Nephron (organoid): ENCODE results near the gene HBZ.

Experiments
- H3K27ac Mint-ChIP-seq, 3 experiments: 2 replicates each; pipeline ENCODE4 v1.8.0; 2020; ENCODE audit warnings: mixed read lengths in 3 of 3, mild to moderate bottlenecking in 2 of 3, moderate library complexity in 1 of 3
- H3K27me3 Mint-ChIP-seq: 2 replicates; pipeline ENCODE4 v1.8.0; 2021; ENCODE audit warnings: low read depth, mild to moderate bottlenecking, moderate library complexity, mixed read lengths
- H3K36me3 Mint-ChIP-seq: 2 replicates; pipeline ENCODE4 v1.8.0; 2020; ENCODE audit warnings: low read depth, mixed read lengths
- H3K4me1 Mint-ChIP-seq: 2 replicates; pipeline ENCODE4 v1.8.0; 2020; ENCODE audit warnings: mixed read lengths
- H3K4me3 Mint-ChIP-seq, 3 experiments: 2 replicates each; pipeline ENCODE4 v1.8.0; 2020; ENCODE audit warnings: mild to moderate bottlenecking in 3 of 3, mixed read lengths in 3 of 3, moderate library complexity in 2 of 3
- H3K9me3 Mint-ChIP-seq: 2 replicates; pipeline ENCODE4 v1.8.0; 2020; ENCODE audit warnings: mixed read lengths
- TF ChIP-seq, protein P1 (sequence below), 3 experiments: fragments of 200-600 bp; sonication (generic); IDR thresholded peaks; one replicate each; pipeline ENCODE4 v1.5.0; 2021; ENCODE audit warnings: antibody characterized with exemption in 3 of 3; ENCODE audit not compliant: unreplicated experiment in 3 of 3

The HBZ gene

DNA sequence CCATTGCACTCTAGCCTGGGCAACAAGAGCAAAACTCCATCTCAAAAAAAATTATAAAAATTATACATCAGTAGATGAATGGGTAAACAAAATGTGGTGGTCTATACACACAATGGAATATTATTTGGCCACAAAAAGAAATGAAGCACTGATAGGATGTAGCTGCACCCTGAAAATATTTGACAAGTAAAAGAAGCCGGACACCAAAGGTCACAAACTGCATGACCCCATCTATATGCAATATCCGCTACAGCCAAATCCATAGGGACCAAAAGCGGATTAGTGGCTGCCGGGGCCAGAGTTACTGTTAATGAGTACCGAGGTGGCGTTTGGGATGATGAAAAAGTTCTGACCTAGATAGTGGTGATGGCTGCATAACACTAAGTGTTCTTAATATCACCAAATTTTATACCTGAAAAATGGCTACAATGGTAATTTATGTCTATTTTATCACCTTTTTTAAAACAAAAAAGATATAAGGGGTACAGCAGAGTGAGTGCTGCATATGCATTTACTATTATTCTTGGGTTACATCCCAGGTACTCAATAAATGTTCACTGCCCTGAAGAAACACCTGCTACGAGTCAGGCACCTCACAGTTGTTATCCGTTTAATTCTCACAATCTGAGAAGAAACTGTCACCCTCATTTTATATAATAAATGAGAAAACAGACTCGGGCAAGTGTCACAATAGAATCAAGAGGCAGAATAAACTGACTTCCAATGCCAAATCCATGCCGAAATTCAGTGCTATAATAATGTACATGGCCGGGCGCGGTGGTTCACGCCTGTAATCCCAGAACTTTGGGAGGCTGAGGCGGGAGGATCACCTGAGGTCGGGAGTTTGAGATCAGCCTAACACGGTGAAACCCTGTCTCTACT, 27.0 kb downstream of the HBZ start:
- Mint-ChIP-seq H3K27ac (no peak overlapping the region), H3K4me3 (peak overlapping the region in 1 of 3 experiments; percentile 43), H3K36me3 (peaks cover 3% of the 10 kb centered on the region), H3K9me3 (peaks cover 3% of the 10 kb centered on the region), H3K4me1 (peaks cover 6% of the 10 kb centered on the region), H3K27me3 (peaks cover 52% of the 10 kb centered on the region)
- TF ChIP-seq, protein P1, sequence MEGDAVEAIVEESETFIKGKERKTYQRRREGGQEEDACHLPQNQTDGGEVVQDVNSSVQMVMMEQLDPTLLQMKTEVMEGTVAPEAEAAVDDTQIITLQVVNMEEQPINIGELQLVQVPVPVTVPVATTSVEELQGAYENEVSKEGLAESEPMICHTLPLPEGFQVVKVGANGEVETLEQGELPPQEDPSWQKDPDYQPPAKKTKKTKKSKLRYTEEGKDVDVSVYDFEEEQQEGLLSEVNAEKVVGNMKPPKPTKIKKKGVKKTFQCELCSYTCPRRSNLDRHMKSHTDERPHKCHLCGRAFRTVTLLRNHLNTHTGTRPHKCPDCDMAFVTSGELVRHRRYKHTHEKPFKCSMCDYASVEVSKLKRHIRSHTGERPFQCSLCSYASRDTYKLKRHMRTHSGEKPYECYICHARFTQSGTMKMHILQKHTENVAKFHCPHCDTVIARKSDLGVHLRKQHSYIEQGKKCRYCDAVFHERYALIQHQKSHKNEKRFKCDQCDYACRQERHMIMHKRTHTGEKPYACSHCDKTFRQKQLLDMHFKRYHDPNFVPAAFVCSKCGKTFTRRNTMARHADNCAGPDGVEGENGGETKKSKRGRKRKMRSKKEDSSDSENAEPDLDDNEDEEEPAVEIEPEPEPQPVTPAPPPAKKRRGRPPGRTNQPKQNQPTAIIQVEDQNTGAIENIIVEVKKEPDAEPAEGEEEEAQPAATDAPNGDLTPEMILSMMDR (IDR thresholded peaks at IDR 0.05; ENCODE audit: unreplicated experiment in 3 of 3), result no peak

DNA sequence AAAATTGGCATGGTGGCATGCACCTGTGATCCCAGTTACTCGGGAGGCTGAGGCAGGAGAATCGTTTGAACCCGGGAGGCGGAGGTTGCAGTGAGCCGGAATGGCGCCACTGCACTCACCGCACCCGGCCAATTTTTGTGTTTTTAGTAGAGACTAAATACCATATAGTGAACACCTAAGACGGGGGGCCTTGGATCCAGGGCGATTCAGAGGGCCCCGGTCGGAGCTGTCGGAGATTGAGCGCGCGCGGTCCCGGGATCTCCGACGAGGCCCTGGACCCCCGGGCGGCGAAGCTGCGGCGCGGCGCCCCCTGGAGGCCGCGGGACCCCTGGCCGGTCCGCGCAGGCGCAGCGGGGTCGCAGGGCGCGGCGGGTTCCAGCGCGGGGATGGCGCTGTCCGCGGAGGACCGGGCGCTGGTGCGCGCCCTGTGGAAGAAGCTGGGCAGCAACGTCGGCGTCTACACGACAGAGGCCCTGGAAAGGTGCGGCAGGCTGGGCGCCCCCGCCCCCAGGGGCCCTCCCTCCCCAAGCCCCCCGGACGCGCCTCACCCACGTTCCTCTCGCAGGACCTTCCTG, 27.7 kb downstream of the HBZ start, which contains the start of gene HBQ1:
TSS of gene HBQ1 (plus strand) at position 359 of the 575 bp plus-strand sequence. CDS start at position 387, 28 bp downstream.
- peaks cover 6% of the 10 kb centered on the region for H3K36me3 Mint-ChIP-seq
- peaks cover 44% of the 10 kb centered on the region for H3K27me3 Mint-ChIP-seq
- peaks cover 6% of the 10 kb centered on the region for H3K4me1 Mint-ChIP-seq
- TF ChIP-seq, protein P1 (IDR thresholded peaks at IDR 0.05; ENCODE audit: unreplicated experiment in 3 of 3), result peak; percentile 65 to 75 (median 73)
- no peaks in the 10 kb centered on the region for H3K9me3 Mint-ChIP-seq
- H3K4me3 Mint-ChIP-seq, result peak within 1 kb of the TSS in 2 of 3 experiments; percentile 44 to 46
- no peak within 1 kb of the TSS for H3K27ac Mint-ChIP-seq

DNA sequence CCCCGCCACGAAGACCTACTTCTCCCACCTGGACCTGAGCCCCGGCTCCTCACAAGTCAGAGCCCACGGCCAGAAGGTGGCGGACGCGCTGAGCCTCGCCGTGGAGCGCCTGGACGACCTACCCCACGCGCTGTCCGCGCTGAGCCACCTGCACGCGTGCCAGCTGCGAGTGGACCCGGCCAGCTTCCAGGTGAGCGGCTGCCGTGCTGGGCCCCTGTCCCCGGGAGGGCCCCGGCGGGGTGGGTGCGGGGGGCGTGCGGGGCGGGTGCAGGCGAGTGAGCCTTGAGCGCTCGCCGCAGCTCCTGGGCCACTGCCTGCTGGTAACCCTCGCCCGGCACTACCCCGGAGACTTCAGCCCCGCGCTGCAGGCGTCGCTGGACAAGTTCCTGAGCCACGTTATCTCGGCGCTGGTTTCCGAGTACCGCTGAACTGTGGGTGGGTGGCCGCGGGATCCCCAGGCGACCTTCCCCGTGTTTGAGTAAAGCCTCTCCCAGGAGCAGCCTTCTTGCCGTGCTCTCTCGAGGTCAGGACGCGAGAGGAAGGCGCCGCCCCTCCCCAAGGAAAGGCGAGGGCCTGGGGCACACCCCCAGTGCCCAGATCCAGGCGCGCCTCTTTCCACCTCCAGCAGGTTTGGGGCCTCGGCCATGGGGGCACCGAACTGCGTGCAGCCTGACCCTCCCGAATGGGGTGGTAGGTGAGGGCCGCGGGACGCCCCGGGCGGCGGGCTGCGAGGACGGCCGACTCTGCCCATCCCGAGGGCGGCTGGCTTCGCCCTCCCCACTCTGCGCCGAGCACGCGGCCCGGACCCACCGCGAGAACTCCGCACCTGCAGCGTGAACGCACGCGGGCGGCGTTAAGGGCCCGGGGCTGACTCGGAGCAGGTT, 28.5 kb downstream of the HBZ start:
- no peak overlapping the region for H3K27ac Mint-ChIP-seq
- H3K4me3 Mint-ChIP-seq, result peak overlapping the region in 2 of 3 experiments; percentile 44 to 46

DNA sequence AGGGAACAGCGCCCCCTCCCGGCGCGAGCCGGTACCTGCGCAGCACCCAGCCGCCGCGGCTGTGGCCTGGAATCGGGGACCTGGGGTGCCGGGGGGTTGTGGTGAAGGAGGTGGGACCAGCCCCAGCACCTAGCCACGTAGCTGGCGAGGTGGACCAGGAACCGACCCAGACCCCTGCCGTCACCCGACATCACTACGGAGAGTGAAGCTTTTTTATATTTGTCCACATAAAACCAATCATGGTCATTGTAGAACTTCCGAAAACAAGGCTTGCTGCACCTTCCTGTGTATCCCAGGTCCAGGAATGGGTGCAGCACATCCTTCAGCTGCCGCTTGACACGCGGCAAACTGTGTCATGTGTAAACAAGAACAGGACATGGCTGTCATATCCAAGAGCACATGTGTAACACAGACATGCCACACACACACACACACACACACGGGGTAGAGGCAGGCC, 29.1 kb downstream of the HBZ start:
- peaks cover 36% of the 10 kb centered on the region for H3K27me3 Mint-ChIP-seq
- H3K9me3 Mint-ChIP-seq, result no peaks in the 10 kb centered on the region
- H3K27ac Mint-ChIP-seq, result no peak overlapping the region
- H3K4me1 Mint-ChIP-seq, result peaks cover 6% of the 10 kb centered on the region
- peak overlapping the region; percentile 14 to 34 (median 19) for H3K4me3 Mint-ChIP-seq
- TF ChIP-seq, protein P1 (IDR thresholded peaks at IDR 0.05; ENCODE audit: unreplicated experiment in 3 of 3), result peak; percentile 93 to 98 (median 97)
- peaks cover 13% of the 10 kb centered on the region for H3K36me3 Mint-ChIP-seq

More for the DNA sequence above, 28.5 kb downstream of the HBZ start:
- Mint-ChIP-seq H3K27me3 (peaks cover 37% of the 10 kb centered on the region), H3K36me3 (peaks cover 12% of the 10 kb centered on the region), H3K4me1 (peaks cover 6% of the 10 kb centered on the region), H3K9me3 (no peaks in the 10 kb centered on the region)
- TF ChIP-seq, protein P1 (IDR thresholded peaks at IDR 0.05; ENCODE audit: unreplicated experiment in 3 of 3), result no peak

DNA sequence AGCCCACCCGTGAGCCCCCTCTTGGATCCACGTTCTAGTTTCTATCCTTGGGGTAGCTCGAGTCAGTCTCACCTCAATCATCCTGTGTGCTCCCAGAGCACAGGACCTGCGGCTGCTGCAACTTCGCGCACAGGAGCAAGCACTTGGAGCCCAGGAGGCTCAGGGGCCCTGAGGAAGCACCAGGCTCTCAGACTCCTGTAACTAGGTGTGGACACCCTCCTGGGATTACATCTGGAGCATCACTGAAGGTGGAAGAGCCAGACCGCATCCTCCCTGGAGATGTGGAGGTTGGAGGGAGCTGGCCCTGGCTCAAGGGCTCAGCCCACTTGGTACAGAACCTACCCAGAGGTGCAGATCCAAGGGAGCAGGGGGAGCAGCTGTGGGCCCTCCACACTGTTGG, 30.6 kb downstream of the HBZ start:
- no peak overlapping the region for H3K4me3 Mint-ChIP-seq
- H3K36me3 Mint-ChIP-seq, result peaks cover 18% of the 10 kb centered on the region
- H3K27me3 Mint-ChIP-seq, result peaks cover 25% of the 10 kb centered on the region
- TF ChIP-seq, protein P1 (IDR thresholded peaks at IDR 0.05; ENCODE audit: unreplicated experiment in 3 of 3), result no peak
- no peaks in the 10 kb centered on the region for H3K9me3 Mint-ChIP-seq
- no peaks in the 10 kb centered on the region for H3K4me1 Mint-ChIP-seq
- H3K27ac Mint-ChIP-seq, result no peak overlapping the region
